HG03558 (cell line): ENCODE results near the gene RAPGEF1.
A peak's percentile ranks its signal among the peaks of the same experiment; 100 is the strongest.

Source experiments
- ATAC-seq: cut with Tn5 transposase; IDR thresholded peaks from one replicate; pipeline ENCODE4 v1.9.1; 2021; ENCODE audit warnings: moderate number of reproducible peaks; ENCODE audit not compliant: unreplicated experiment; ENCODE audit errors: extremely low read depth

Gene RAPGEF1

GRCh38 chr9:131630205-131630831 is 109.6 kb downstream of the RAPGEF1 start:
- ATAC-seq = peak; percentile 30

- no peak for ATAC-seq
These were observed 110.1 kb downstream of the RAPGEF1 start for GRCh38 chr9:131629825-131630204.

GRCh38 chr9:131629226-131629500 is 110.7 kb downstream of the RAPGEF1 start:
- ATAC-seq = no peak

- no peak for ATAC-seq
These were observed 111.2 kb downstream of the RAPGEF1 start for GRCh38 chr9:131628459-131629225.

GRCh38 chr9:131627648-131628458 is 112.0 kb downstream of the RAPGEF1 start:
- no peak for ATAC-seq

GRCh38 chr9:131627326-131627647 is 112.6 kb downstream of the RAPGEF1 start:
- ATAC-seq = no peak

GRCh38 chr9:131625790-131626670 is 113.8 kb downstream of the RAPGEF1 start:
- ATAC-seq = no peak

GRCh38 chr9:131625508-131625787 is 114.4 kb downstream of the RAPGEF1 start:
- no peak for ATAC-seq

GRCh38 chr9:131624636-131625507 is 115.0 kb downstream of the RAPGEF1 start:
- no peak for ATAC-seq

GRCh38 chr9:131623655-131624330 is 116.1 kb downstream of the RAPGEF1 start:
- ATAC-seq = no peak

GRCh38 chr9:131622523-131622922 is 117.4 kb downstream of the RAPGEF1 start:
- ATAC-seq = no peak

- no peak for ATAC-seq
These were observed 118.1 kb downstream of the RAPGEF1 start for GRCh38 chr9:131621551-131622358.

- ATAC-seq = no peak
These were observed 118.9 kb downstream of the RAPGEF1 start for GRCh38 chr9:131620764-131621520.

- no peak for ATAC-seq
These were observed 120.2 kb downstream of the RAPGEF1 start for GRCh38 chr9:131619680-131620079.

GRCh38 chr9:131618785-131619184 is 121.1 kb downstream of the RAPGEF1 start:
- ATAC-seq = no peak

GRCh38 chr9:131618071-131618479 is 121.8 kb downstream of the RAPGEF1 start:
- no peak for ATAC-seq

GRCh38 chr9:131617611-131618010 is 122.3 kb downstream of the RAPGEF1 start:
- ATAC-seq = no peak
